ENCODE results near the gene SLC35G2. TPM values are rescaled to one million over a fixed set of nuclear protein-coding genes. Genes with fewer than 3 reads are reported as not detected.

SLC35G2 gene
- total and polyA plus RNA-seq, 3 experiments from 2014 or later: 0.35 to 3.3 (median 2.7) TPM

DNA sequence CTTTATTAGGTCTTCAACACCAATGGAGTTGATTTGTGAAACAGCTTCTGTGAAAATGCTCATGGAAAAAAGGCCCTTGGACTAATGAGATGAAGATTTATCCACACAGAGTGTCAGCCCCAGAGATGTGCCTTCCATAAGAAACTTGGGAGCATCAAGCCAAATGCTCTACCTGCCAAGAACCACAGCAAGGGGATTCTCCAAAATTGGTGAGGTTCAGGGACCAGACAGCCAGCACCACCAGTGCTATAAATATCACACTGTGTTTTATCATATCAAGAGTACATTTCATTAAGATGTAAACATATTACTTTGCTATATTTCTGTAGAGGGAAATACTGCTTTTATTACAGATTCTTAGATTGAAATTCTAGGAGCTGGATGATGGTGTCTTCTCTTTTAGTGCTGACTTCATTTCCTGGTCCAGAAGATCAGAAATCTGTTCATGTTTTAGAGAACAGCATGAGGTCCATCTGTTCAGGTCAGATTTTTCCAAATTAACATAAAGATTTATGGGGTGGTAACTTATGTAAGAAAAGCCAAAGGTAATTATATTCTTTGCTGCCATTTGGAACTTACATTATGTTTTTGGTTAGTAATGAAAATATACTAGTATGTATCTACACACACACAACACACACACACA, 17.7 kb downstream of the SLC35G2 start:
- CTCF ChIA-PET: no interaction called here
- POLR2A ChIA-PET: no interaction called here
- peaks cover 6 to 17% (median 6%) of the 10 kb centered on the region in 3 donors for H3K4me1 Mint-ChIP-seq

DNA sequence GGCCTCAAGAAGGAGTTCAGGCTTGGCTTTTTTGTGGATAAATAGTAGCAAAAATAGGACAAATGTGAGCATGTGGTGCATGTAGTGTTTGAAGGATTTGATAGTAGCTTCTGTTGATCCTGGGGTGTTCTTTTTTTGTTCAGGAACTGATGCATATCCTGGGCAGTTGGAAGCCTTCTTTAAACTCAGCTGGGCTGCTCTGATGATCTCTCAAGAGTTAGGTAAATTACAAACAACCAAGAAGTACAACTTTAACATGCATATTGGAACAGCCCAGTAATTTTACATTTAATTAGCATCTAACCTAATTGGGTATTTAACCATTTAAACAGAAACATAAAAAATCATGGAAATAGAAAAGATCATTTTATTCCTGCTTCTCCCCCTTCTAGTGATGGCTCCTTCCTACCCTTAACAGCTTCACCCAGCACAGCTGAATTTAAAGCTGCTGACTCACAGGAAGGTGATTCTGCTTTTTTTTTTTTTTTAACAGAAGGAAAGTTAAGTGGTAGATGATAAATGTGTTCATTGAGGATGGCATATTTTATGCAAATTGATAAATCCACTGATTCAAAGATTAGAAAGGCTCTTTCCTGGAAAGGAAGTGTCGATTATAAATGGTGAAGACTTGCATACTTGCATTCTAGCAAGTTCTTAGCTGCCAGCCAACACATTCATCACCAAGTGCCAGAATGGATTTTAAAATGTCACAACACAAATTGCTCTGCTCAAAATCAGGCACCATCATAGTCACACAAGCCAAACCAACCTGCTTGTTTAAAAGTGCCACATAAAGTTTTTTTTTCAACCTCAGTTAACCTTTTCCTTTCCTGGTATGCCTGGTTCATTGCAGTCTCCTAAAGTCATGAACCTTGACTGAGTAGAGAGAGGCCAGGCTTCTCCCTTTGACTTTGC, 20.0 kb downstream of the SLC35G2 start:
- no peaks in the 10 kb centered on the region for H3K36me3 ChIP-seq (ENCODE audit: insufficient read depth, low read length)
- Mint-ChIP-seq H3K27ac (peak overlapping the region in 2 of 8 donors; percentile 8 to 34), H3K4me1 (peaks cover 6 to 17% (median 9%) of the 10 kb centered on the region in 3 donors), H3K4me3 (no peak overlapping the region), H3K36me3 (peaks cover 9 to 23% (median 10%) of the 10 kb centered on the region in 3 donors), H3K27me3 (no peaks in the 10 kb centered on the region), H3K9me3 (no peaks in the 10 kb centered on the region)
- DNase-seq: no peak
- no peaks in the 10 kb centered on the region for H3K9me3 ChIP-seq (ENCODE audit: low read length)
- no peak overlapping the region for H3K27ac ChIP-seq (ENCODE audit: low read depth, low read length)
- CTCF ChIA-PET: interaction anchor here (1.0 to 1.5 kb wide), 3 partner anchors 24 to 175 kb away, joined by 3 to 4 read pairs (median 3); no protein-coding TSS in a partner anchor
- no peak overlapping the region for H3K4me3 ChIP-seq (ENCODE audit: low read length)
- H3K27me3 ChIP-seq (ENCODE audit: insufficient read depth, low read length, poor library complexity, severe bottlenecking): no peaks in the 10 kb centered on the region
- no peaks in the 10 kb centered on the region for H3K4me1 ChIP-seq (ENCODE audit: insufficient read depth, low read length)
- POLR2A ChIA-PET: interaction anchor here (1.3 kb wide), 1 partner anchor 23 kb away, joined by 3 read pairs; the partner anchor contains the start of gene NCK1

More for the DNA sequence above, 17.7 kb downstream of the SLC35G2 start:
- H3K4me3 ChIP-seq (ENCODE audit: low read length): no peak overlapping the region
- no peaks in the 10 kb centered on the region for H3K9me3 ChIP-seq (ENCODE audit: low read length)
- no peak for DNase-seq
- no peak overlapping the region for H3K27ac ChIP-seq (ENCODE audit: low read depth, low read length)
- H3K9me3 Mint-ChIP-seq: no peaks in the 10 kb centered on the region
- peak overlapping the region in 1 of 8 donors; percentile 25 for H3K27ac Mint-ChIP-seq
- peaks cover 0 to 5% of the 10 kb centered on the region in 2 donors for H3K27me3 Mint-ChIP-seq
- H3K36me3 Mint-ChIP-seq: peaks cover 3 to 11% (median 4%) of the 10 kb centered on the region in 3 donors
- H3K27me3 ChIP-seq (ENCODE audit: insufficient read depth, low read length, poor library complexity, severe bottlenecking): no peaks in the 10 kb centered on the region
- no peaks in the 10 kb centered on the region for H3K4me1 ChIP-seq (ENCODE audit: insufficient read depth, low read length)
- no peak overlapping the region for H3K4me3 Mint-ChIP-seq
- no peaks in the 10 kb centered on the region for H3K36me3 ChIP-seq (ENCODE audit: insufficient read depth, low read length)

DNA sequence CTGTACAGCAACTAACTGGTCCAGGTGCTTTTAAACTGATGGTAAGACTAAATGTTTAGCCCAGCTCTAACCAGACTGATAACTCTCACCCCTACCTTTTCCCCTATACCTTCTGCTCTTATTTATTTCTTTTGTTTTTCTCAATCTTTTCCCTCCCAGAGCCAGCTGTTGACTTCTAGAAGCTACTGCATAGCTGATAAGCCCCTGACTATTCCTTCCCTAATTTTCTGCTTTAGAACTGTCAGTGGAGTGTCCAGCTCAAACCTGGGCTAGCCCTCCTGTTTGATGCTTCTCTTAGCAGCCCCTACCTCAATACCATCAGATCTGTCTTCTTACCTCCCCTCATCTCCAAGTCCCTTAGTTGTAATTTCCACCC, 20.6 kb downstream of the SLC35G2 start:
- no peaks in the 10 kb centered on the region for H3K4me1 ChIP-seq (ENCODE audit: insufficient read depth, low read length)
- ChIA-PET POLR2A (interaction anchor here (1.3 kb wide), 1 partner anchor 22 kb away, joined by 3 read pairs; the partner anchor contains the start of gene NCK1), CTCF (interaction anchor here (0.6 to 1.5 kb wide), 4 partner anchors 23 to 174 kb away, joined by 3 to 4 read pairs (median 4); no protein-coding TSS in a partner anchor)
- H3K4me3 ChIP-seq (ENCODE audit: low read length): no peak overlapping the region
- H3K36me3 ChIP-seq (ENCODE audit: insufficient read depth, low read length): no peaks in the 10 kb centered on the region
- no peaks in the 10 kb centered on the region for H3K9me3 Mint-ChIP-seq
- peaks cover 9 to 24% (median 10%) of the 10 kb centered on the region in 3 donors for H3K36me3 Mint-ChIP-seq
- H3K27ac Mint-ChIP-seq: peak overlapping the region in 5 of 8 donors; percentile 6 to 63 (median 23)
- no peak overlapping the region for H3K27ac ChIP-seq (ENCODE audit: low read depth, low read length)
- DNase-seq: no peak
- no peaks in the 10 kb centered on the region for H3K27me3 ChIP-seq (ENCODE audit: insufficient read depth, low read length, poor library complexity, severe bottlenecking)
- peaks cover 6 to 17% (median 9%) of the 10 kb centered on the region in 3 donors for H3K4me1 Mint-ChIP-seq
- H3K27me3 Mint-ChIP-seq: no peaks in the 10 kb centered on the region
- H3K9me3 ChIP-seq (ENCODE audit: low read length): no peaks in the 10 kb centered on the region
- peak overlapping the region in 1 of 7 donors; percentile 1 for H3K4me3 Mint-ChIP-seq

DNA sequence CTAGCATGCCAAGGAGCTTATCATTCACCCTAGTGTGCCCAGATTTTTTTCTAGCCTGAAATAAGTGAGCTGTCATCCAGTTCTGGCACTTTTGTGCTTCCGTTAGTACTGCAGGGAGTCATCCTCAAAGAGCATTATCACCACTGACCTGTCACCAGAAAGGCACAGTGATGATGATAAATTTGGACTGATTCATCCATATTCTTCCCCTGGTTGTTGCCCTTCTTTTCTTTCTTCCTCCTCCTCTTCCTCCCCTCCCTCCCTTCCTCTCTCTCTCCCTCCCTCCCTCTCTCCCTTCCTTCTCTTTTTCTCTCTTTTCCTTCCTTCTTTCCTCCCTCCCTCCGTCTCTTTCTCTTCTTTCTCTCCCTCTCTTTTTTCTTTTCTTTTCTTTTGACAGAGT, 21.3 kb downstream of the SLC35G2 start:
- no peaks in the 10 kb centered on the region for H3K27me3 ChIP-seq (ENCODE audit: insufficient read depth, low read length, poor library complexity, severe bottlenecking)
- H3K4me1 Mint-ChIP-seq: peaks cover 6 to 17% (median 9%) of the 10 kb centered on the region in 3 donors
- ChIA-PET CTCF (interaction anchor here (0.6 to 1.5 kb wide), 4 partner anchors 23 to 174 kb away, joined by 3 to 4 read pairs (median 4); no protein-coding TSS in a partner anchor), POLR2A (no interaction called here)
- H3K4me3 Mint-ChIP-seq: no peak overlapping the region
- H3K9me3 ChIP-seq (ENCODE audit: low read length): no peaks in the 10 kb centered on the region
- peak overlapping the region in 2 of 8 donors; percentile 63 to 72 for H3K27ac Mint-ChIP-seq
- no peaks in the 10 kb centered on the region for H3K4me1 ChIP-seq (ENCODE audit: insufficient read depth, low read length)
- H3K36me3 Mint-ChIP-seq: peaks cover 9 to 29% (median 13%) of the 10 kb centered on the region in 3 donors
- no peaks in the 10 kb centered on the region for H3K36me3 ChIP-seq (ENCODE audit: insufficient read depth, low read length)
- H3K4me3 ChIP-seq (ENCODE audit: low read length): no peak overlapping the region
- no peaks in the 10 kb centered on the region for H3K9me3 Mint-ChIP-seq
- no peak overlapping the region for H3K27ac ChIP-seq (ENCODE audit: low read depth, low read length)
- no peaks in the 10 kb centered on the region for H3K27me3 Mint-ChIP-seq
- DNase-seq: no peak

DNA sequence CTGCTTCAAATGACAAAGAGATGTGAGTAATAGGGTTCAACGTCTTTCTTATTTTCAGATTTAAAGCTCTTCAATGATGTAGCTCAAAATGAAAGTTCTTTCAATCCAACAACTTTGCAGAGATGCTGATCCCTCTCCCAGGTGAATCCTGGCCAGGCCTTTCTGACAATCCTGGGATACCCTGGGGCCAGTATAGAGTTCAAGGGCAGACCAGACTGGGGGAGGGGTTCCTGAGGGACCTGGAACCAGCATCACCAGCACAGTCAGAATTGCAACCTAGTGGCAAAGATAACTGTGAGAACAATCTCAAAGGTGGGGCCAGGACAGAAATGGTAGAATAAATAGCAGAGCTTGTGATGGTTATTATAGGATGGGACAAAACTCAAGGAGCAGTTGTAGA, 23.4 kb downstream of the SLC35G2 start:
- no peaks in the 10 kb centered on the region for H3K27me3 ChIP-seq (ENCODE audit: insufficient read depth, low read length, poor library complexity, severe bottlenecking)
- no peaks in the 10 kb centered on the region for H3K9me3 Mint-ChIP-seq
- H3K27ac ChIP-seq (ENCODE audit: low read depth, low read length): no peak overlapping the region
- H3K4me1 ChIP-seq (ENCODE audit: insufficient read depth, low read length): no peaks in the 10 kb centered on the region
- H3K27me3 Mint-ChIP-seq: no peaks in the 10 kb centered on the region
- no peak overlapping the region for H3K4me3 ChIP-seq (ENCODE audit: low read length)
- no peaks in the 10 kb centered on the region for H3K9me3 ChIP-seq (ENCODE audit: low read length)
- peaks cover 9 to 41% (median 19%) of the 10 kb centered on the region in 3 donors for H3K36me3 Mint-ChIP-seq
- peak overlapping the region in 2 of 8 donors; percentile 65 to 66 for H3K27ac Mint-ChIP-seq
- H3K4me3 Mint-ChIP-seq: no peak overlapping the region
- peaks cover 7 to 20% (median 9%) of the 10 kb centered on the region in 3 donors for H3K4me1 Mint-ChIP-seq
- no peaks in the 10 kb centered on the region for H3K36me3 ChIP-seq (ENCODE audit: insufficient read depth, low read length)
- ChIA-PET POLR2A (no interaction called here), CTCF (interaction anchor here (1.1 kb wide), 1 partner anchor 90 kb away, joined by 3 read pairs; the partner anchor contains the start of gene STAG1)
- no peak for DNase-seq

DNA sequence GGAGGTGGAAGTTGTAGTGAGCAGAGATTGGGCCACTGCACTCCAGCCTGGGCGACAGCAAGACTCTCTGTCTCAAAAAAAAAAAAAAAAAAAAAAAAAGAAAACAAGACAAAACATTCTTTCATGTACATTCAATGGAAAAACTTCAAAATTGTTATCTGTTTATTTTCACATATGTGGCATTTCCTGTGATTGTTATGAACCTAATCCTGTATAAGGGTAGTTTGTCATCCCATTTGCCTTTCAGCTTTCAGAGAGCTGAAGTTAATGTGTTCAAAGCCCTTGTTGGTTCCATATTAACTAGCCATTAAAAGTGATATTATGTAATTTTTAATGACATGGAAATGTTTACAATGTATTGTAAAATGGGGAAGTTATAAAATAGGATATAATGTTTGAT, 25.8 kb downstream of the SLC35G2 start:
- ChIA-PET POLR2A (interaction anchor here (0.8 kb wide), 1 partner anchor 12 kb away, joined by 3 read pairs; no protein-coding TSS in a partner anchor), CTCF (interaction anchor here (0.7 kb wide), 1 partner anchor 78 kb away, joined by 3 read pairs; no protein-coding TSS in a partner anchor)
- H3K9me3 Mint-ChIP-seq: no peaks in the 10 kb centered on the region
- DNase-seq: no peak
- peaks cover 6 to 7% (median 7%) of the 10 kb centered on the region in 3 donors for H3K4me1 Mint-ChIP-seq
- H3K4me3 Mint-ChIP-seq: no peak overlapping the region
- Histone ChIP-seq H3K27me3 (ENCODE audit: insufficient read depth, low read length, poor library complexity, severe bottlenecking) (no peaks in the 10 kb centered on the region), H3K4me3 (ENCODE audit: low read length) (no peak overlapping the region), H3K27ac (ENCODE audit: low read depth, low read length) (no peak overlapping the region), H3K4me1 (ENCODE audit: insufficient read depth, low read length) (no peaks in the 10 kb centered on the region), H3K36me3 (ENCODE audit: insufficient read depth, low read length) (no peaks in the 10 kb centered on the region), H3K9me3 (ENCODE audit: low read length) (no peaks in the 10 kb centered on the region)
- no peaks in the 10 kb centered on the region for H3K27me3 Mint-ChIP-seq
- peaks cover 9 to 43% (median 17%) of the 10 kb centered on the region in 3 donors for H3K36me3 Mint-ChIP-seq
- no peak overlapping the region for H3K27ac Mint-ChIP-seq

DNA sequence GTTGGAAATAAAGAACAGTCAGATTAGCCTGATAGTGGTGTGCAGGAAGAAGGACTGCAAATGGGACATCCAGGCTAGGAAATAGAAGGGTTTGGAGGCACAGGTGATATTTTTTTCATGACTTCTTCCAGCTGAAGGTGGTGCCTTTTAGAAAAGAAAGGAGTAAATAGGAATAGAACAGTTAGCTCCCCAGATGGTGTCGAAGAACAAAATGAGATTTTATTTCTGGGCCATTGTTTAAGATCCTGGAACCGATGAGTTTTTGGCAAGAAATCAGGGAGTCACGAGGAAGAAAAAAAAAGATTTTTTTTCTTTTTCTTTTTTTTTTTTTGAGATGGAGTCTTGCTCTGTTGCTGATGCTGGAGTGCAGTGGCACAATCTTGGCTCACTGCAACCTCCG, 33.3 kb downstream of the SLC35G2 start:
- no peaks in the 10 kb centered on the region for H3K36me3 ChIP-seq (ENCODE audit: insufficient read depth, low read length)
- H3K9me3 ChIP-seq (ENCODE audit: low read length): no peaks in the 10 kb centered on the region
- CTCF ChIA-PET: interaction anchor here (1.4 kb wide), 1 partner anchor 9 kb away, joined by 6 read pairs; the partner anchor contains the start of gene NCK1
- no peak overlapping the region for H3K27ac ChIP-seq (ENCODE audit: low read depth, low read length)
- H3K27me3 Mint-ChIP-seq: no peaks in the 10 kb centered on the region
- H3K4me3 Mint-ChIP-seq: no peak overlapping the region
- no peaks in the 10 kb centered on the region for H3K4me1 ChIP-seq (ENCODE audit: insufficient read depth, low read length)
- peaks cover 11 to 29% (median 12%) of the 10 kb centered on the region in 3 donors for H3K36me3 Mint-ChIP-seq
- H3K9me3 Mint-ChIP-seq: peaks cover 4 to 7% (median 5%) of the 10 kb centered on the region in 5 donors
- no peak for DNase-seq
- POLR2A ChIA-PET: no interaction called here
- peak overlapping the region in 1 of 8 donors; percentile 75 for H3K27ac Mint-ChIP-seq
- H3K4me3 ChIP-seq (ENCODE audit: low read length): no peak overlapping the region
- no peaks in the 10 kb centered on the region for H3K27me3 ChIP-seq (ENCODE audit: insufficient read depth, low read length, poor library complexity, severe bottlenecking)
- H3K4me1 Mint-ChIP-seq: peaks cover 18 to 24% (median 23%) of the 10 kb centered on the region in 3 donors
